ENCODE data around the gene CNNM2.
"Not testable (repeated sequence)": the region's sequence is repeated elsewhere in the genome, so short reads cannot be mapped to it uniquely, and the experiment has no call there.

Gene CNNM2

GRCh38 chr10:103042129-103042528, 124.0 kb downstream of the CNNM2 start:
- DNase-seq, result no peak

GRCh38 chr10:103042908-103043307, 124.8 kb downstream of the CNNM2 start:
- DNase-seq, result no peak

- DNase-seq, result no peak
These were observed 126.9 kb downstream of the CNNM2 start for GRCh38 chr10:103044942-103045489.

- DNase-seq, result no peak
These were observed 127.9 kb downstream of the CNNM2 start for GRCh38 chr10:103045961-103046360.

GRCh38 chr10:103047381-103047780, 129.3 kb downstream of the CNNM2 start:
- DNase-seq, result no peak

- no peak for DNase-seq
These were observed 131.1 kb downstream of the CNNM2 start for GRCh38 chr10:103049237-103049636.

- DNase-seq, result peak; percentile 17
These were observed 135.8 kb downstream of the CNNM2 start for GRCh38 chr10:103053659-103054581.

- DNase-seq, result no peak
These were observed 136.5 kb downstream of the CNNM2 start for GRCh38 chr10:103054621-103055020.

- DNase-seq, result no peak
These were observed 137.0 kb downstream of the CNNM2 start for GRCh38 chr10:103055105-103055504.

- no peak for DNase-seq
These were observed 139.9 kb downstream of the CNNM2 start for GRCh38 chr10:103058034-103058433.

- DNase-seq, result no peak
These were observed 142.5 kb downstream of the CNNM2 start for GRCh38 chr10:103060575-103060974.

- DNase-seq, result no peak
These were observed 144.9 kb downstream of the CNNM2 start for GRCh38 chr10:103062854-103063590.

- no peak for DNase-seq
These were observed 146.9 kb downstream of the CNNM2 start for GRCh38 chr10:103064956-103065355.

GRCh38 chr10:103066141-103067098, 148.3 kb downstream of the CNNM2 start:
- DNase-seq, result no peak

- not testable (repeated sequence) for DNase-seq
These were observed 149.0 kb downstream of the CNNM2 start for GRCh38 chr10:103067099-103067477.

GRCh38 chr10:103067484-103067883, 149.4 kb downstream of the CNNM2 start:
- no peak for DNase-seq

- no peak for DNase-seq
These were observed 149.9 kb downstream of the CNNM2 start for GRCh38 chr10:103067956-103068355.

GRCh38 chr10:103069453-103070331, 151.6 kb downstream of the CNNM2 start:
- DNase-seq, result peak; percentile 59

GRCh38 chr10:103072276-103072675, 154.2 kb downstream of the CNNM2 start:
- DNase-seq, result no peak

- DNase-seq, result no peak
These were observed 154.8 kb downstream of the CNNM2 start for GRCh38 chr10:103072891-103073290.

- DNase-seq, result no peak
These were observed 158.9 kb downstream of the CNNM2 start for GRCh38 chr10:103077020-103077419.
